ENCODE data around the gene PTPRM.

Gene PTPRM

GRCh38 chr18:8386669-8387380 lies 819.7 kb downstream of the PTPRM start:
- DNase-seq: no peak

GRCh38 chr18:8389391-8390340 lies 822.5 kb downstream of the PTPRM start:
- no peak for DNase-seq

- DNase-seq: no peak
These were observed 824.0 kb downstream of the PTPRM start for GRCh38 chr18:8391068-8391467.

- DNase-seq: no peak
These were observed 829.1 kb downstream of the PTPRM start for GRCh38 chr18:8396254-8396653.

- DNase-seq: no peak
These were observed 829.9 kb downstream of the PTPRM start for GRCh38 chr18:8397034-8397433.

- DNase-seq: no peak
These were observed 832.0 kb downstream of the PTPRM start for GRCh38 chr18:8399138-8399537.

- DNase-seq: no peak
These were observed 833.2 kb downstream of the PTPRM start for GRCh38 chr18:8400193-8400752.

GRCh38 chr18:8400825-8401224 lies 833.7 kb downstream of the PTPRM start:
- no peak for DNase-seq

- no peak for DNase-seq
These were observed 834.5 kb downstream of the PTPRM start for GRCh38 chr18:8401606-8402005.

- no peak for DNase-seq
These were observed 835.1 kb downstream of the PTPRM start for GRCh38 chr18:8402237-8402636.

GRCh38 chr18:8403713-8404112 lies 836.6 kb downstream of the PTPRM start:
- DNase-seq: no peak

- no peak for DNase-seq
These were observed 839.2 kb downstream of the PTPRM start for GRCh38 chr18:8406186-8406867.

- no peak for DNase-seq
These were observed 839.7 kb downstream of the PTPRM start for GRCh38 chr18:8406868-8407250.

- DNase-seq: no peak
These were observed 842.0 kb downstream of the PTPRM start for GRCh38 chr18:8409151-8409550.

GRCh38 chr18:8411492-8411891 lies 844.4 kb downstream of the PTPRM start:
- no peak for DNase-seq

GRCh38 chr18:8412117-8412516 lies 845.0 kb downstream of the PTPRM start:
- no peak for DNase-seq

- no peak for DNase-seq
These were observed 846.1 kb downstream of the PTPRM start for GRCh38 chr18:8413189-8413588.

GRCh38 chr18:8413751-8414150 lies 846.6 kb downstream of the PTPRM start:
- DNase-seq: no peak

- DNase-seq: no peak
These were observed 849.3 kb downstream of the PTPRM start for GRCh38 chr18:8416212-8417019.

- no peak for DNase-seq
These were observed 855.3 kb downstream of the PTPRM start for GRCh38 chr18:8422391-8422790.

GRCh38 chr18:8423051-8423557 lies 856.0 kb downstream of the PTPRM start:
- no peak for DNase-seq

- DNase-seq: no peak
These were observed 857.4 kb downstream of the PTPRM start for GRCh38 chr18:8424481-8424880.

Data from DMS79 (cell line).